ENCODE results near the gene CHD2. TPM values are rescaled to one million over a fixed set of nuclear protein-coding genes. Genes with fewer than 3 reads are reported as not detected.

CHD2 gene
- polyA plus RNA-seq, 5 donors, result 103 to 146 (median 124) TPM

DNA sequence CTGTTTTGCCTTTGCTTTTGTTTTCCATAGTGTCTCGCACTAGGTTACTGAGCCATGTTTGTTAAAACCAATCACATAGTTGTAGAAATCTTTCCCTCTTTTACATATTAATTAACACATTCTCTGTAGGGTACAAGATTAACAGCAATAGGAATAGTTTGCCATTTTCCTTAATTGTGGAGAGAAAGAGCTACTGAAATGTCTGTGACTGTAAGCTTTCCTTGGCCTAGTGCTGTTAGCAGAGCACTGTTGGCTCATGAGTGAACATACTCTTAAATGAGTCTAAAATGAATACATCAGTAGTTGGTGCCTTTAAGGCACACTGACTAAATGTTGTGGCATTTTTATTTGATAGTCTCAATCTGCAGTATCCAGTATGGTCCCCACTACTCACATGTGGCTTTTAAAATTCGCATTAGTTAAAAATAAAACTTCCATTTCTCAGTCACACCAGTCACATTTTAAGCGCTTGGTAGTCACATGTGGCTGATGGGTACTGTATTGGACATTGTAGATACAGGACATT, 28.2 kb downstream of the CHD2 start:
- no peak for DNase-seq

DNA sequence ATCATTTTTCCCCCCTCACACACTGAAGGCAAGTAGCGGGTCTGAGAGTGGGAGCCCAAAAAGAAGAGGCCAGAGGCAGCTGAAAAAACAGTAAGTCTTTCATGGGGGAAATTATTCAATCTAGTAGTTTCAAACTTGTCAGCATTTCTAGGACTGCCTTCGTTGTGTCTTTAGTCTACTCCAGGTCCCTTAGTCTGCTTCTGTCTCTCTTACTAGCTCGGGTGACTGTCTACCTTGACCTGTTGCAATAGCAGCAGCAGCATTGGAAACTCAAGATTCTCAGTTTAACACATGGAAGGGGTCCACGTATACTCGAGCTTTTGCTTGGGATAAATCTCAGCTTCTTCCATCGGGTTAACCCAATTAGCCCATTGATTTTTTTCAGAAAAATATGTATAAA, 28.9 kb downstream of the CHD2 start:
- DNase-seq, result no peak

DNA sequence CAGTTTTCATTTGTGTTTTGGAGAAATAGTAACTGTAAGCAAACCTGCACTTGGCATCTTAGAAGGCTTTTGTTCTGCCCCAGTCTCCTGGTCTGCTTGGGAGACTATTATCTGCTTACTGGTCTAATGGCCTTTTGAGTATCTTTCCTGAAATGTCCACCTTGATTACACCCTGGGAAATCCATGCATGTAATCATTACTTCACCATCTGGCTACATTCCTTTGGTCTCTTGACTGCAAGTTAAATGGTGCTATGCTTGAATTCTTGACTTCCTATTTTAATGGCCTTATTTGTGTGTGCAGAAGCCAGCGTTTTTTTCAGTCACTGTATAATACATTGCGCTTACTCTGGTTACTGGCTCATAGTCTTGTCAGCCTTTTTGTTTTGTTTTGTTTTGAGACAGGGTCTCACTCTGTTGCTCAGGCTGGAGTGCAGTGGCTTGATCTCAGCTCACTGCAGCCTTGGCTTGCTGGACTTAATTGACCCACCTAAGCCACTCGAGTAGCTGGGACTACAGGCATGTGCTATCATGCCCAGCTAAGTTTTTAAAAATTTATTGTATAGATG, 30.0 kb downstream of the CHD2 start:
- DNase-seq, result no peak

DNA sequence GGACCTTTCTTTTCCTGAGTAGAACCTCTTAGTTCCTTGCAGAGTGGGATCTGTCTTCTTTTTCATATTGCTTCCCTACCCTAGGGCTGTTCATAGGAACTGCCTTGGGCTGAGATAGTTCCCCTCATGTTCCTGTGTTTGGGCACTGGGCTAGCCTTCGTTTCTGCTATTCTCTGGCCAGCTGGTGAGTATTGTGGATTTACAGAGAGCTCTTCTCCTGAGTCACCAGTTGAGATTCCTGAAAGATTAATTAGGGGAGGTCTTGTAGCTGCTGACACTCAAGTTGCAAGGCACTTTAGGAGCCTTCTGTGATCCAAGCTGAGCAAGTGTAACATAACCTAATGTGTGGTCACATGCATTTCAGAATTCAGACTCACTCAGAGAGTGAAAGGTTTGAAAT, 30.7 kb downstream of the CHD2 start:
- no peak for DNase-seq

DNA sequence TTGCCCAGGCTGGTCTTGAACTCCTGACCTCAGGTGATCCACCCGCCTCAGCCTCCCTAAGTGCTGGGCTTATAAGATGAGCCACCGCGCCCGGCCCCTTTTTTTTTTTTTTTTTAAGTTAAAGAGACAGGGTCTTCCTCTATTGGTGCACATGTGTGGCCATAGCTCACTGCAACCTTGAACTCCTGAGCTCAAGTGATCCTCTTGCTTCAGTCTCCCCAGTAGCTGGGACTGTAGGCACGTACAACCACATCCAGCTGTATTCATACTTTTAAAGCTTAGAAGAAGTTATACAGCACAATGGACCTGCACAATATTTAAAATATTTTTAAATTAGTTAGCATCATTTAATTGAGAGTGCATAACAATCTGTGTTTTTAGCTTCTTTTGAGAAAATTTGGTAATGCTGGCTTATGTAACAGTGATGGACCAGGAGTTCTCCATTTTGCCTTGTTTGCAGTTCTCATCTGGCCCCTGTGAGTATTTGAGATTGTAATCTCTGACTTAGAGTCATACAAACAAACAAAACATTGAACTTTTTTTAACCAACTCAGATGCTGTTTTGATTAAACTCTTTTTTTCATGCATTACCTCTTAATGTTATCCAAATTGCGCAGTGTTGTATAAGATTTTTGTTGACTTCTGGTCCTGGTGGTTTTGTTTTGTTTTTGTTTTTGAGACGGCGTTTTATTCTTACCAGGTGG, 33.0 kb downstream of the CHD2 start:
- no peak for DNase-seq

DNA sequence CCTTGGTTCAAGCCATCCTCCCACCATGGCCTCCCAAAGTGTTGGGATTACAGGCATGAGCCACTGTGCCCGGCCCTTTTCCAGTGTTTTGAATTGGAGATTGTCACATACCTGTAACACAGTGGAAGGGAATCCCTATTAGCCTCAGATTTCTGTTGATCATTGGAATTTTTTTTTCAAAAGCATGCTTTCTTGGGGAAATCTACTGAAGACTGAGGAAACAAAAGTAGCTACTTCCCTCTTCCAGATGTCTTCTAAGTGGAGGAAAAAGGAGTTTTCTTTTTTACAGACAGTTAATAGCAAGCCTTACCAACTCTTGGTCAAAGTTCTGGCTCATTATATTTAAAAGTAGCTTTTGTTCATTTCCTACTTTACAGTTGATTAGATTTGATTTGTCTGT, 33.7 kb downstream of the CHD2 start:
- no peak for DNase-seq

DNA sequence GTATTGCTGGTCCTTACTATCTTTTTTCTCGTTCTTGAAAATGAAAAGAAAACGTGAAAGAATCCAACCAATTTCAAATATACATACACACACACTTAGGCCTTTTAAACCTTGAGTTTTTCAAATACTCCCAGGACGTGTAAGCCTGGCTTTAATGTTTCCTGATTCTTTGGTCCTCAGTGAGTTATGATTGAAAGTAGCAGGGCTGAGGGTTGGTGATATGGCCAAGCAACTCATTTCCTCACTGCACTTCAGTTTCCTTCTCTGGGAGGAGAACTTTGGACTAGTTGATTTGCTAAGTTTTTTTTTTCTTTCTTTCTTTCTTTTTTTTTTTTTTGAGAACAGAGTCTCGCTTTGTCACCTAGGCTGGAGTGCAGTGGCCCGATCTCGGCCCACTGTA, 34.6 kb downstream of the CHD2 start:
- no peak for DNase-seq

DNA sequence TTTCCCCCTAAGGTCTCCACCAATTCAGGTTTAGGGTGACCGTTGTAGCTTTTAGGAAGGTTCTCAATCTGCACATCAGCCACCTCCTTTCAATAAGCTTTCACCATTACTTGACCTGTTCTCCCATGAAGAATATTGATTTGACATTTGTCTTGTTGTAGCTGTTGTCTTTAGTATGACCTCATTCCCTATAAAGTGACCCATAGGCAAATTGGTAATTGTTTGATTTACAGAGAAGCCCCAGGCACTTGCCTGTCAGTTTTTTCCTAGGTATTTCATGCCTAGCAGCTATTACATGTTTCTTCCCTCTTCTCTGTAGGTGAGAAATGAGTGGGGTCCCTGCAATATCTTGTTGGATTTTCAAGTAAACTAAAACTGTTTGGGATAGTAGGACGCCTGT, 36.0 kb downstream of the CHD2 start:
- no peak for DNase-seq

DNA sequence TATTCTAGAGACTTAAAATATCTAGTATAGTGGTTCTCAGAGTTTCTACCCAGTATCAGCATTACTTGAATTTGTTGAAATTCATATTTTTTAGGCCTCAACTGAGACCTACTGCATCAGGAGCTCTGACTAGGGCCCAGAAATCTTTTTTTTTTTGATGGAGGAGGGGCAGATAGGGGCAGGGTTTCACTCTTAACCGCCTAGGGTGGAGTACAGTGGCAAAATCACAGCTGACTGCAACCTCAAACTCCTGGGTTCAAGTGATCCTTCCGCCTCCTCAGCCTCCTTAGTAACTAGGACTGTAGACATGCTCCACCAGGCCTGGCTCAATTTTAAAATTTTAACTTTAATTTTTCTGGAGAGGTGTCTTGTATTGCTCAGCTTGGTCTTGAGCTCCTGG, 36.6 kb downstream of the CHD2 start:
- DNase-seq, result no peak

DNA sequence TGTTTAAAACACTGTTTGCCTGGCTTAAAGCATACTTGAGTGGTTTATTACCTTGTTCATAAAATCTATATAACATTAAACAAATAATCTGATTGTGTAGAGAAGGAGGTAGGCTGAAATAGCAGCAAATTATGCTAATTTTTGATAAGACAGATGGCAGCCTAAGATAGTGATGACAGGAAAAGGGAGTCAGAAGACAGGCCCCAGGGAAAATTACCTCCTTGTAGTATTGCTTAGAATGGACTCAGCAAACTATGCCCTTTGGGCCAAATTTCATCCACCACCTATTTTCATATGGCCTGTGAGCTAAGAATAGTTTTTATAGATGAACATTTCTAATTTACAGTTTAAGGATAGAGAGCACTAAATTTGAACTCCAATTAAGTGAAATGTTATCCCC, 37.8 kb downstream of the CHD2 start:
- DNase-seq, result no peak

DNA sequence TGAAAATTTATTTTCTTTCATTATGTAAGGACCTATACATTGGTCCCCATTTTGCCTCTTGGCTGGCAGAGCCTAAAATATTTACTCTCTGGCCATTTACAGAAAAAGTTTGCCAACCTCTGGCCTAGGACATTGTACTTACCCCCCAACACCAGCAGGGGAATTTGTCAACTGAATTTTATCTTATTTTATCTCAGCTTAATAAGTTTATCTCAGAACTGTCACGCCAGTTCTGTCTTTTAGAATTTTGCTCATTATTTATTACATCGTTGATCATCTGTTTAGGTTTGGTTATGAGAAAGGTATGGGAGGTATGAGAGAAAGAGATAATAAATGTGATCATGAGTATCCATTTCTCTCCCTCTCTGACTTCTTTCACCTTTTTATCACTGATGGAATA, 38.3 kb downstream of the CHD2 start:
- no peak for DNase-seq

DNA sequence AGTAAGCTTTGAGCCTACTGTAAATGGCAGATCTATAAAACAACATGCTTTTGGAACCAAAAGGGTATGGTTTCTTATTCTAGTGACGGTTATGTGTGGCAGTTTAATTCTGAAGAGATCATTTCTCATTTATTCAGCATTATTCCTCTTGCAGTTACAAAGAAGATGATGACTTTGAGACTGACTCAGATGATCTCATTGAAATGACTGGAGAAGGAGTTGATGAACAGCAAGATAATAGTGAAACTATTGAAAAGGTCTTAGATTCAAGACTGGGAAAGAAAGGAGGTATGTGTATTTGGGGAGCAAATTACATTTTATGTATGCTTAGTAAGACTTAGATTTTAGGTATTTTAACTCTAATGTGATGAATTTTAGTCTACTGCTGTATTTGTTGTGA, 41.5 kb downstream of the CHD2 start:
- DNase-seq, result no peak

DNA sequence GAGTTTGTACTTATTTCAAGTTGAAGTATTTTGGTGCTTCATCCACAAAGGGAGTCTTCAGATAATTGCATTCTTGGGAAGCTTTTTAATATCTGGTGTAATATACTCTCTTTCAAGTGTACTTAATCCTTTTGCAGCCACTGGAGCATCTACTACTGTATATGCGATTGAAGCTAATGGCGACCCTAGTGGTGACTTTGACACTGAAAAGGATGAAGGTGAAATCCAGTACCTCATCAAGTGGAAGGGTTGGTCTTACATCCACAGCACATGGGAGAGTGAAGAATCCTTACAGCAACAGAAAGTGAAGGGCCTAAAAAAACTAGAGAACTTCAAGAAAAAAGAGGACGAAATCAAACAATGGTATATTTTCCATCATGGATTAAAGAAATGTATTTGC, 42.6 kb downstream of the CHD2 start:
- DNase-seq, result no peak

DNA sequence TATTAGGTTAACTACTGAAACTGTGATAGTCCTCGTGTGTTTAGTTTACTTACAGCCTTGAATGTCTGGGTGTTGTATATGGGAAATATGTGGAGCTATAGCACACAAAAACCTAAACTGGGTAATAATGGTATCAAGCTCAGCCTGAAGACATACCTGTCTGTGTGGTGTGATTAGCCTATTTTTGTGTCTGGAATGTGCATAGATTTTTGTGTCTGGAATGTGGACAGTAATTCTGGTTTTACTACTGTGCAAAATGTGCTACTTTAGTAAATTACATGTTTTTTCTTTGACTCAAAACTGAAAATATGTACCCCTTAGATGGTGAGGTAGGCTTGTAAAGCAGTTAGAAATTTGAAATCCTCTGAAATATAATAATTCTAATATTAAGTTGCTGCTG, 43.5 kb downstream of the CHD2 start:
- no peak for DNase-seq

DNA sequence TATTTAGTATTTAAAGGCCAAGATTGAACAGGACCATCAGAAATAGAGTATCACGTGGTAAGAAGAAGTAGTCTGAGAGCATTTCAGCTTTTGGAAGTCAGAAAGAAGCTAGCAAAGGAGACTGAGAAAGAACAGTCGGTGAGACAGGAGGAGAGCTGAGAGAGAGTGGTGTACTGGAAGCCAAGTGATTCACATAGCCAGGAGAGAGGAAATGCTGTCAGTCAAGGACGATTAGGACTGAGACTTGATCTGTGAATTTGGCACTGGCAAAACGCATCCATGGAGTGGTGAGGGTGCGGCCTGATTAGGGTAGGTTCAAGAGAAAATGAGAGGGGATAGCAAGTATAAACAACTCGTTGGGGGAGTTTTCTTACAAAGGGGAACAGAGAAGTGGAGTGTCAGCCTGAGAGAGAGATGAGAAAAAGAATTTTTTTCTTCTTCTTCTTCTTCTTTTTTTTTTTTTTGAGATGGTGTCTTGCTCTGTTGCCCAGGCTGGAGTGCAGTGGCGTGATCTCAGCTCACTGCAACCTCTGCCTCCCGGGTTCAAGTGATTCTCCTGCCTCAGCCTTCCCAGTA, 44.9 kb downstream of the CHD2 start:
- no peak for DNase-seq

DNA sequence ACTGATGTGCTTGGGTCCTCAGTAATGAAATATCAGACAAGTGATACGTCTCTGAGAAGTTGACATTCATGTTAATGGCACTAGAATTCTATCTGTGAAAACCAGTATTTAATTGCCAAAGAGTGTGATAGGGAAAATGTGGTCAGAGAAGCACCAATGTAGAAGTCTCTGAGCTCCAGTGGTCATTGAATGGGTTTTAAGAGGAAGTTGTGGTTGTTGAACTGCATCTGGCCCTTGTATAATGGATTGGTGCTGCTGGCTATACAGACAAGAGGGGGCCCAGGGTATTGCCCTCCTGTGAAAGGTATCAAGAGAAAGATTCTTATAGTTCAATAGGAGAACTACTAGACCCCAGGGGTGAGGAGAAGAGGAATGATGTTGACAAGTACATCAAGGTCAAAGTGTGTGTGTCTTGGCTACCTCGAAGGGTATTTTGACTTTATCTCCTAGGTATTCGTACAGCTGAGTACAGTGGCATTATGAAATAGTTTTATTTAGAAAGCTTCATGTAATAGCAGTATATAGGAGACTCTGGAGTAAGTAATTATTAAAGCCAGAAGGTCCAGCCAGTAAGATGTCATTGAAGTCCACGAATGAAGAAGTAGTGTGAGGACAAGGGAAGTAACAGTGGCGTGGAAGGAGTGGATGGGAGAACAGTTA, 47.1 kb downstream of the CHD2 start:
- no peak for DNase-seq

DNA sequence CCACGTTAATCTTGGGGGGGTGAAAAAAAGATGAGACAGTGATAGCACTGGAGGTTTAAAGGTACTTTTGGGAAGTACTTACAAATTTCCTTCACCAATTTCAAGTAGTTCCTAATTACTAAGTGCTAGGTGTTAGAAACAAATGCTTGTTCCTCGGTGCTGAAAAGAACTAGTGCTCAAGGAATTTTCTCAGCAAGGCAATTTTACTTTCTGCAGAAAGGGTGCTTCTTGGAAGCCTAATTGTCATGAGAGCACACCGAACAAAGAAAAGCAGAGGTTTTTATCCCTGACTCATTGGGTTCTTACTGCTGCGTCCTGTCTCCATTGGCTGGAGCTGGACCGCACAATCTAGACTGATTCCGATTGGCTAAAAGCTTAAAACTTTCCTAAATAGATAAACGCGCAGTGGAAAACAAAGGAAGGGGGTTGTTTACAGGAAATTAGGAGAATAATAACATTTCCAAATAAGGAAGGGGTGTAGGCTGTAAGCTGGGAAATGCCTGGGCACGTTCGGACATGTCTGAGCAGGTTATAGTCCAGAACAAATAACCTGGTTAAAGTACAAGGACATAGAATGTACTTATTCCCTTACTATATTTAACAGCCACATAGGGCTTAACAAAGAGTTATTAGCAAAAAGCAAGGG, 49.6 kb downstream of the CHD2 start:
- DNase-seq, result no peak

DNA sequence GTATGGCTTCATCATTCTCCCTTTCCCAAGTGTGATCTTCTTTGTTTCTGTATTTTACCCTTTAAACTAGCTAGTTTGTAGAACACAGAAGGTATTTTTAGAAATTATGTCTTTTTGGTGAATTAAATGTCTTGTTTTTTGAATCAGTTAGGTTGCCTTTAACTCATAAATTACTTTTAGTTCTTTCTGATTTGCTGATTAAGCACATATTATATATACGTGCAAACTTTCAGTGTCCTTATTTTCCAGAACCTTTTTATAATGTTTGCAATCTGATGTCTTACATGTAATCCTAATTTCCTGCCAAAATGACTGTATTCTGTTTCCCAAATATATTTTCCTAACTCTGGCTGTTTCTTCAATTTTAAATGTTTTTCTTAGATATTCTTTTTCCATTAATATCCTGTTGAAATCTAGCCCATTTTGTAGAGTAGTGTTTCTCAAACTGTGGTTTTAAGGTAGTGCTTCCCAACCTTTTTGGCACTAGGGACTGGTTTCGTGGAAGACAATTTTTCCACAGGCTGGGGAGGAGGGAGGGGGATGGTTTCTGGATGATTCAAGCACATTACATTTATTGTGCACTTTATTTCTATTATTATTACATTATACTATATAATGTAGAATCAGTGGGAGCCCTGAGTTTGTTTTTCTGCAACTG, 51.8 kb downstream of the CHD2 start:
- no peak for DNase-seq

DNA sequence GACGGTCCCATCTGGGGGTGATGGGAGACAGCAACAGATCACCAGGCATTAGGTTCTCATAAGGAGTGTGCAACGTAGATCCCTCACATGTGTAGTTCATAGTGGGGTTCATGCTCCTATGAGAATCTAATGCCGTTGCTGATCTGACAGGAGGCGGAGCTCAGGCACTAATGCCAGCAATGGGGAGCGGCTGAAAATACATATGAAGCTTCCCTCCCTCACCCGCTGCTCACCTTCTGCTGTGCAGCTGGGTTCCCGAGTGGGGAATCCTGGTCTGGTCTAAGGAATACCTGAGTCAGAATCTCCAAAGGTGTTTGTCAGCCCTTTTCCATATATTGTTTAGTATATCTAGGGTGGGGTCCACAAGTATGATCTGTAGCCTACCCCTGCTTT, 52.3 kb downstream of the CHD2 start:
- DNase-seq, result no peak

DNA sequence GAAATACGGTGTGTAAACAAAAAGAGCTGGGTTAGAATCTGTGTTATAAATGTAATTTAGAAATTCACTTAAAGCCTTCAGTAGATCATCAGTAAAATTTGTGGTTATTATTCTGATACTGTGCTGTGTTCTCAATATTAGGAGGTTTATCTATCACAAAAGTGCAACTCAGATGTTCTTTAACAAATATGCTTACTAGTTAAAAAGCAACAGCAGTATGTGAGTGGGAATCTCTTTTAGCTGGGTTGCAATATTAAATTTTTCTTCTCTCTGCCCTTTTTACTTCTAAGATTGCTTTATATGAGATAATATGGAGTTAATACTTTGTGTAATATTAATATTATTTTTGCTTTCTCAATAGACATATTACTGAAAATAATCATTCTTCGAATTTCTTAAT, 53.4 kb downstream of the CHD2 start:
- no peak for DNase-seq

DNA sequence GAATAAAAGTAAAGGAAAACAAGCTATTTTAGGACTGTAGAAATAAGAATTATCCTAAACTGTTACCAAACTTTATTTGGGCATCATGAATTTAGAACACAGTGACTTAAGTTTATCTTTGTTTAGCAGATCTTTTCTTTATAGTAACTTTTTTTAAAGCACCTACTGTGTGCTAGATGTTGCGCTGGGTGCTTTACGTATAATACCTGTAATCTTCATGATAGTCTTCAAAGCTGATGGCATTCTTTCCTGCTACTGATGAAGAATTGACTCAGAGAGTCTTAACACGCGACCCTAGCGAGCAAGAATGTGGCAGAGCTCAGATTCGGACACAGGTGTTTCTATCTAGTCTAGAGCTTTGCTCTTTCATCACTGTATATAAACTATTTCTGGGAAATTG, 53.9 kb downstream of the CHD2 start:
- no peak for DNase-seq

DNA sequence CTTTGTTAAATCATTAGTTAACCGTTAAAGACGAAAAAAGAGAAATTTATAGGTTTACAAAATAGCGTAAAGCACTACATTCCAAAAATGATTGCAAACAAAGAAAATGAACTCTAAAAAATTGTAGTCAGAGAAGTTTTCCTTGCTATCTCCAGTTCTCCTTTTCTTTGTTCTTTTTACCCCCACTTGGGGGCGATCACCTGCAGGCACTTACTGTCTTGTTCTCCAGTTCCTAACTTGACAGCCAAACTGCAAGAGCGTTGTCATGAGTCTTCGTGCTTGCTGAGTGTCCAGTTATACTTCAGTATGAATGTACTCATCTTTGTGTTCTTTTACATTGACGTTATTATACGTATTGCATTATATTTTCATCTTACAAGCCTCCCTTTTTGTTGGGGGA, 54.5 kb downstream of the CHD2 start:
- no peak for DNase-seq

Measured in right lung (tissue), 5 donors.